ENCODE results near the gene CIDEC.
"Not testable (repeated sequence)": the region's sequence is repeated elsewhere in the genome, so short reads cannot be mapped to it uniquely, and the experiment has no call there.

The CIDEC gene

DNA sequence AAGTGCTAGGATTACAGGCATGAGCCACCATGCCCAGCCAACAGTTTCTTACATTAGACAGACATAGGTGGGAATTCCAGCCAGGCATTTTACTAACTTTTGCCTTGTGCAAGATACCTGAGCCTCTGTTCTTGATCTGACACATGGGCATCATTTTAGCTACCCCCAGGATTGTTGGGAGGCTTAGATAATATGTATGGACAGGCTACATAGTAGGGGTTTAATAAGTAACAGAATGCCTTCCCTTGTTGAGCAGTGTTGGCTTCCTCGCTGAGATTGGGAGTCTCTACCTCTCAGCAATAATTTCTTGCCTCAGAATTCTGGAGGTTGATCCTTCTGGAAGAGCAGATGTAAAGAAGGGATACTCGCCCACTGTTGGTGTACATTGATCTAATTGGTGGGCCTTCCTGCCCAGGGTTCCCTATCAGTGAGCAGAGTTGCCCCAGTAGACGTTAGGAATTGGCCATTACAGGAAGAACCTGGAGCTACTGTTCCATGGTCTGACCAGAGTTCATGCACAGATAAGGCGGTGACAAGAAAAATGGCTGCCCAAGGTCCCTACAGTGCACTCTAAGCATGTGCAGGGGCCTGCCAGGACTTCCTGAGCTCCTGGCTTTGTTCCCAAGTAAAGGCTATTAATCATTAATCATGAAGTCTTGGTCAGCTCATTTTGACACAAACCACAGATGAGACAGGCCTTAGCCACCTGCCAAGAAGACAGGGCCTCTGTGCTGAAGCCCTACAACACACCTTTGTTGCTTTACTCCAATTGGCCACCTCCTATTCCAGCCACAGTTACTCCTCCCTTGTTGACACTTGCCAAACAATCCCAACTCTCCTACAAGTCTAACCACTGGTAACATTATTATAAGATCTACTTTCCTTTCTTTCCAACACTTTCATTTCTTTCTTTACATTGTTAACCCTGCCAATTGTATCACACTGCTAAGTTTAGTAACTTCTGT is 17.6 kb upstream of the CIDEC start:
- no peak for TF ChIP-seq JUND (IDR thresholded peaks at IDR 0.05; ENCODE audit: low read depth)
- in situ Hi-C loops (cut with HindIII; ENCODE audit: low pct_unique_long_range_greater_than_20kb, low sequenced_read_pairs): no loop called here
- peak in 1 of 2 experiments; percentile 87 for DNase-seq (ENCODE audit: low read depth in 1 of 2, low spot score in 1 of 2)

DNA sequence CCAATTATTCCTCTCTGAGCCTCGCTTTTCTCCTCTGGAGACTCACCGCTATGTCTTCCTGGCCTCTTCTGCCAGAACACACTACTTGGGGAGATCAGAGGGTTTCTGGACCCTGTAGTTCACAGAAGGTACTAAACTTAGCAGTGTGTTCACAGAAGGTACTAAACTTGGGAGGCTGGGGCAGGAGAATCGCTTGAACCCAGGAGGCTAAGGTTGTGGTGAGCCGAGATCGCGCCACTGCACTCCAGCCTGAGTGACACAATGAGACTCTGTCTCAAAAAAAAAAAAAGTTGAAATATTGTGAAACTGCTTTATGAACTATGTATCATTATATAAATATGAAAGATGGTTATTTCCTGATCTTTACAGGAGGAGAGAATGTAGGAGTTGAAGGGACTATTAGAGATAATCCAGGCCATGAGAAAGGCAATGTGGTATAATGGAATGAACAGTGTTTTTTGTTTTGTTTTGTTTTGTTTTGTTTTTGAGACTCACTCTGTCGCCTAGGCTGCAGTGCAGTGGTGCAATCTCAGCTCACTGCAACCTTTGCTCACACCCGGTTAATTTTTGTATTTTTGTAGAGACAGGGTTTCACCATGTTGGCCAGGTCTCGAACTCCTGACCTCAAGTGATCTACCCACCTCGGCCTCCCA is 16.8 kb upstream of the CIDEC start:
- in situ Hi-C loops (cut with HindIII; ENCODE audit: low pct_unique_long_range_greater_than_20kb, low sequenced_read_pairs); DNase-seq (ENCODE audit: low read depth in 1 of 2, low spot score in 1 of 2): not testable (repeated sequence)

DNA sequence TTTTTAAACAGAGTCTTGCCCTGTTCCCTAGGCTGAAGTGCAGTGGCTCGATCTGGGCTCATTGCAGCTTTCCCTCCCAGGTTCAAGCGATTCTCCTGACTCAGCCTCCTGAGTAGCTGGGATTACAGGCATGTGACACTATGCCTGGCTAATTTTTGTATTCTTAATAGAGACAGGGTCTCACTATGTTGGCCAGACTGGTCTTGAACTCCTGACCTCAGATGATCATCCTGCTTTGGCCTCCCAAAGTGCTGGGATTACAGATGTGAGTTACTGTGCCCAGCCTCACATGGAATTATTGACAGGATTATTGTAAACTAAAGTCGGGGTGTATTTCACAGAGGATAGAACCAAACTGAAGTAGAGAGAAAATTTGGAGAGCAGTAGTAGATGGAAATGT is 15.7 kb upstream of the CIDEC start:
- DNase-seq (ENCODE audit: low read depth in 1 of 2, low spot score in 1 of 2); in situ Hi-C loops (cut with HindIII; ENCODE audit: low pct_unique_long_range_greater_than_20kb, low sequenced_read_pairs): not testable (repeated sequence)

DNA sequence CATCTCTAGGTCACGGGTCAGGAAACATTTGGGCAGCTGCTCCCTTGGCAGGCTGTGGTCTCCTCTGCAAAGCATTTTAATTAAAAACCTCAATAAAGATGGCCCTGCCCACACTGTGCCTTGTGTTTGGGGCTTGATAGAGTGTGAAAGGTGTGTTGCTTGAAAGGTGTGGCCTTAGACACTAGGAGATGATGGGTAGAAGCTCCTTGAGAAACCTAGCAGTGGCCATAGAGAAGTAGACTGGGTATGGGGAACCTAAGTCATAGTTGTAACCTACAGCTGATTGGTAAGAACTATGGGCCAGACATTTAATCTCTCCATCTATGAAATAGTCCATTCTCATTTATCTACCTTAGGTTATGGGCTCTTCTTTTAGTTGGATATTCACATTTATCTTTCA is 13.7 kb upstream of the CIDEC start:
- in situ Hi-C loops (cut with HindIII; ENCODE audit: low pct_unique_long_range_greater_than_20kb, low sequenced_read_pairs): no loop called here
- no peak for TF ChIP-seq JUND (IDR thresholded peaks at IDR 0.05; ENCODE audit: low read depth)
- no peak for DNase-seq (ENCODE audit: low read depth in 1 of 2, low spot score in 1 of 2)

GRCh38 chr3:9891072-9891622 is 11.1 kb upstream of the CIDEC start:
- in situ Hi-C loops (cut with HindIII; ENCODE audit: low pct_unique_long_range_greater_than_20kb, low sequenced_read_pairs): no loop called here
- DNase-seq (ENCODE audit: low read depth in 1 of 2, low spot score in 1 of 2): no peak
- TF ChIP-seq JUND (IDR thresholded peaks at IDR 0.05; ENCODE audit: low read depth): no peak

- TF ChIP-seq JUND (IDR thresholded peaks at IDR 0.05; ENCODE audit: low read depth): no peak
- DNase-seq (ENCODE audit: low read depth in 1 of 2, low spot score in 1 of 2): peak; percentile 67 to 93
- in situ Hi-C loops (cut with HindIII; ENCODE audit: low pct_unique_long_range_greater_than_20kb, low sequenced_read_pairs): no loop called here
Measured at GRCh38 chr3:9890249-9891071, 10.4 kb upstream of the CIDEC start, which contains the start of gene JAGN1. TSS of gene JAGN1 (plus strand) at chr3:9890610. CDS start at chr3:9890723, 113 bp downstream.

DNA sequence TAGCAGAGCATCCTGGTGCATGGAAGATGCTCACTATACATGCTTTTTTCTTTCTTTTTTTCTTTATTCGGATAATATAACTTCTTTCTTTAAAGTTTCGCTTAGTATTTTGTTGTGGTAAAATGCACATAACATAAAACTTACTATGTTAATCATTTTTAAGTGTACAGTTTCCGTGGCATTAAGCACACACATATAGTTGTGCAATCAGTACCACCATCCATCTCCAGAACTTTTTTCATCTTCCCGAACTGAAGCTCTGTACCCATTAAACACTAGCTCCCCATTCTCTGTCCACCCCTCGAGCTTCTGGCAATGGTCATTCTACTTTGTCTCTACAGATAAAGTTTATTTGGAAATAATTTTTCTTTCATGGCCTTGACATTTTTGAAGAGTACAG is 9.4 kb upstream of the CIDEC start:
- no peak for TF ChIP-seq JUND (IDR thresholded peaks at IDR 0.05; ENCODE audit: low read depth)
- no peak for DNase-seq (ENCODE audit: low read depth in 1 of 2, low spot score in 1 of 2)
- in situ Hi-C loops (cut with HindIII; ENCODE audit: low pct_unique_long_range_greater_than_20kb, low sequenced_read_pairs): no loop called here

GRCh38 chr3:9888540-9888939 is 8.5 kb upstream of the CIDEC start:
- no peak for DNase-seq (ENCODE audit: low read depth in 1 of 2, low spot score in 1 of 2)
- no peak for TF ChIP-seq JUND (IDR thresholded peaks at IDR 0.05; ENCODE audit: low read depth)
- in situ Hi-C loops (cut with HindIII; ENCODE audit: low pct_unique_long_range_greater_than_20kb, low sequenced_read_pairs): no loop called here

DNA sequence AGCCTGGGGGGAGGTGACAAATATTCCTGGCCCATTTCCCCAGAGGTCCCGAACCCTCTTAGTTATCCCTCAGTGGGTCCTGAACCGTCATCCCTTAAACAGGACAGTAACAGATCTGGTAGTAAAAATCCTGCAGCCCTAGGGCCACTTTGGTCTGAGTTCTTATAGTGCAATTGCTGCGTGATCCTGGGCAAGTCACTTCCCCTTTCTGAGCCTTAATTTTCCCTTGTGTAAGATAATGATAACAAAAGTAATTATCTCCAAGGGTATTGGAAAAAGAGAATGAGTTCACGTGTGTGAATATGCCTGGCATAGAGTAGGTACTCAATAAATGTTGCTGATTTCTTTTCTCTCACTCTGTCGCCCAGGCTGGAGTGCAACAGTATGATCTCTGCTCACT is 7.4 kb upstream of the CIDEC start:
- in situ Hi-C loops (cut with HindIII; ENCODE audit: low pct_unique_long_range_greater_than_20kb, low sequenced_read_pairs): no loop called here
- no peak for DNase-seq (ENCODE audit: low read depth in 1 of 2, low spot score in 1 of 2)
- TF ChIP-seq JUND (IDR thresholded peaks at IDR 0.05; ENCODE audit: low read depth): no peak

DNA sequence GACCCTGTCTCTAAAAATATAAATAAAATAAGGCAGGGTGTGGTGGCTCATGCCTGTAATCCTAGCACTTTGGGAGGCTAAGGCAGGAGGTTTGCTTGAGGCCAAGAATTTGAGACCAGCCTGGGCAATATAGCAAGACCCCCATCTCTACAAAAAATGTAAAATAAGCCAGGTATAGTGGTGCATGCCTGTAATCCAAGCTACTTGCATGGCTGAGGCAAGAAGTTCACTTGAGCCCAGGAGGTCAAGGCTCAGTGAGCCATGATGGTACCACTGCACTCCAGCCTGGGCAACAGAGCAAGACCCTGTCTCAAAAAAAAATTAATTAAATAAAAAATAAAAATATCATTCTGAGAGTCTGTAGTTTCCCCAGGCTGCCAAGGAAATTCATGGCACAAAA is 6.3 kb upstream of the CIDEC start:
- DNase-seq (ENCODE audit: low read depth in 1 of 2, low spot score in 1 of 2): no peak
- in situ Hi-C loops (cut with HindIII; ENCODE audit: low pct_unique_long_range_greater_than_20kb, low sequenced_read_pairs): no loop called here
- no peak for TF ChIP-seq JUND (IDR thresholded peaks at IDR 0.05; ENCODE audit: low read depth)

DNA sequence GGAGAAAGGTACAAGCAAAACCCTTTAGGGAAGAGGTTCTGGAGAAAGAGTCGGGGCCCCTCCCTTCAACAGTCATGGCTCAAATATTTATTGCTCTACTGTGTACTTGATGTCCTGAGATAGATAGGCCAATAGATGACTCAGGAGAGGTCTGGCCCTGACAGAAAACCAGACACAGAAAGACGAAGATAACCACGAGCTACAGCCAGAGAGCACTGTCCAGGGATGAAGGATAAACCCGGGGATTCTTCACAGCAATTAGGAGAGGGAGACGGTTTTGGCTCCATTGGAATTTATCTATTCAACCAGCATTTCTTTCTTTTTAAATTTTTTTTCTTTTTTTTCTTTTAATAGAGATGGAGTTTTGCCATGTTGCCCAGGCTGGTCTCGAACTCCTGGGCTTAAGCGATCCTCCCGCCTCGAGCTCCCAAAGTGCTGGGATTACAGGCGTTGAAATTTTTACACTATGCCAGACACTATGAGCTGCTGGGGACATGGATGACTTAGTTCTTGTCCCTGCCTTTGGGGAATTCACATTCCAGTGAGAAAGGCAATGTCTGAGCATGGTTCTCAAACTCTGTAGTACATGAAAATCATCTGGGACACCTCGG is 4.6 kb upstream of the CIDEC start:
- in situ Hi-C loops (cut with HindIII; ENCODE audit: low pct_unique_long_range_greater_than_20kb, low sequenced_read_pairs): no loop called here
- TF ChIP-seq JUND (IDR thresholded peaks at IDR 0.05; ENCODE audit: low read depth): 0 out of 2 replicates have a peak, but pooled peaks have one; percentile 32
- peak in 1 of 2 experiments; percentile 16 for DNase-seq (ENCODE audit: low read depth in 1 of 2, low spot score in 1 of 2)
